Germinal center (tissue), 1 donor: ENCODE data around the gene RPS6KA2.

ENCODE experiments used
- DNase-seq: peaks from one replicate; pipeline ENCODE4 v3.0.0; 2012; ENCODE audit warnings: mixed read lengths, low spot score

Gene RPS6KA2

GRCh38 chr6:166627033-166627874, at the start of gene RPS6KA2:
RPS6KA2 (minus strand) TSS chr6:166627251; CDS start chr6:166627019, 232 bp downstream.
- DNase-seq, result peak; percentile 98

GRCh38 chr6:166676270-166676860, 49.3 kb upstream of the RPS6KA2 start:
- no peak for DNase-seq

DNA sequence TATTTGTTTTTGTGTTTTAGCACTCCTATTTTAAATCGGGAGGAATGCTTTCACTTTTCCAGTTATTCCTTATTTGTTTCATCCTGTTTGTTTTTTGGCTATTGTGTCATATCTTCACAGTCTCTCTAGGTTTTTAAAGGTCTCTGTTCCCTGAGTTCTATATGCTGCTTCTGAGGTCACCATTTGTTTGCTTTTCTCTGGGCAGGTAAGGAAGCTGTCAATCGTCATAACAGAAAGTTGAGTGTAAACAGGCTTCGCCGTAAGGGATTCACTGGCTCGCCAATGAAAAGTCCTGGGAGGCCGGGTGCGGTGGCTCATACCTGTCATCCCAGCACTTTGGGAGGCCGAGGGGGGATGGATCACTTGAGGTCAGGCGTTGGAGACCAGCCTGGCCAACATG, 48.7 kb upstream of the RPS6KA2 start:
- DNase-seq, result no peak

DNA sequence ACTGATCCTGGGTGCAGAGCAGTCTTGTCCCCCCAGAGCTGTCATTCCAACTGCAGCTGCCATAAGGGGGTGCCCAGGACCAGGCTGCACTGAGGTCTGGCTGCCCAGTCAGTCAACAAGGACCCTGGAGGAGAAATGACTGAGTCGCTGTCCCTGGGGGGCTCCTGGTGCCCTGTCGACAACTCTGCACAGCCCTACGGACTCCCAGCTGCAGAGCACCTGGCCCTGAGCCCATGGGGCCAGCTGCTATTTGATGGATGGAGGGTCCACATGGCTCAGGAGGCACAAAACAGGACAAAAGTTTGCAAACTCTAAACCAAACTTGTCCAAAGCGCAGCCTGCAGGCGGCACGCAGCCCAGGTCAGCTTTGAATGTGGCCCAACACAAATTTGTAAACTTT, 46.3 kb upstream of the RPS6KA2 start:
- DNase-seq, result no peak

DNA sequence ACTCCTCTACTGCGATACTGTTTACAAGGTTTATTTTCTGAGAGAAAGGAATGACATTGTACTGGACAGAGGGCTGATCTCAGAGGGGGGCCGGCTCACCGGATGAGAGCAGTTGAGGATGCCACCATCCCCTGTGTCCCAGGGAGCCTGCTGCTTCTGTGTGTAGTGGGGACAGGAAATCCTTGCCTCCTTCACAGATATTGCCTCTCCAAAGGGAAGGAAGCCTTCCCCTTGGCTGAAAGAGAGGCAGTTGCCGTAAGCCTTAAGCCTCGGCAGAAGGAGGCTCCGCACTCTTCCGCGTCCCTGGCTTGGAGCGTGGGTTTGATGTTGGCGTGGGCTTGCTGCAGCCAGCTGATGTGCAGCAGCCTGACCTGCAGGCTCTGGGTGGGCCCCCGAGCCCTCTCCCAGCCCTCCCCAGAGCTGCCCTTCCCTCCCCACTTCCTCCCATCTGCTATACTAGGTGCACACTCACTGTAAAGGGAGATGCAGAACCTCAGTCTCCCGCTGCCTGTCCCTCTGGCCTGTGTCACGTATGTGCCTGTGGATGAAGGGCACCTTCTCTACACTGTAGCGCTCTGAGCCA, 45.7 kb upstream of the RPS6KA2 start:
- DNase-seq, result no peak

GRCh38 chr6:166672146-166672545, 45.1 kb upstream of the RPS6KA2 start:
- no peak for DNase-seq

GRCh38 chr6:166671434-166672081, 44.5 kb upstream of the RPS6KA2 start:
- no peak for DNase-seq

GRCh38 chr6:166670894-166671293, 43.8 kb upstream of the RPS6KA2 start:
- DNase-seq, result no peak

DNA sequence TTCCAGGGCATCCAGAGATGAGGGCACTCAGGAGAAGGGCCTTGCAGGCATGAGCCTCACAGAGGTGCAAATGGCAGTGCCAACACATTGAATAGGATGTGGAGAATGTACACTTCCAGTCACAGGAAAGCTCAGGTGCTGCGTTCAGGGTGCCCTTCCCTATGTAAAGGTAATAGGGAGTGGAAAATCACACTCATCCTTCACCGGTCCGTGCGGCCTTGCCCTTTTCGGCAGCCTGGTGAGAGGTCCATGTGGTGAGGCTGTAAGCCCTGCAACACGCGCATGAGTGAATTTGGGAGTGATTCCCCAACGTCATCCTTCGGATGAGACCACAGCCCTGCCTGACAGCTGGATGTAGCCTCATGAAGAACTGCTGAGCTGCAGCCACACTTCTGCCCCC, 43.0 kb upstream of the RPS6KA2 start:
- DNase-seq, result no peak

- no peak for DNase-seq
Observed at GRCh38 chr6:166667796-166668610, 41.0 kb upstream of the RPS6KA2 start.

DNA sequence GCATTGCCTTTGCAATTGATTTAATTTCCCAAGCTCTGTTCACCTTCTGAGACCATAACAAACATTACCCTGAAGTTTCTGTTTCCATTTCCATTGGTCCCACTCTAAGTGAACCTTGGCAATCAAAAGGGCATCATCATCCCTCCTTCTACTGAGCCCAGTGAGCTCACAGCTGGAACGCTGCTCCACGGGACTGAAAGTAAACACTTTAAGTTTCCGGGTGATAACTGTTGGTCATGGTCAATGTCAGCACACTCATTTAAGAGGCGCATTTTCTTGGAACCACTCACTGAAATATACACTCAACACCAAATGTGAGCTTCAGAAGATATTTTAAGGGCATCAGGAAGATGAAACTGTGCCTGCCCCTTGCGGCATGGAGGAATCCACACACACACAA, 37.1 kb upstream of the RPS6KA2 start:
- no peak for DNase-seq

DNA sequence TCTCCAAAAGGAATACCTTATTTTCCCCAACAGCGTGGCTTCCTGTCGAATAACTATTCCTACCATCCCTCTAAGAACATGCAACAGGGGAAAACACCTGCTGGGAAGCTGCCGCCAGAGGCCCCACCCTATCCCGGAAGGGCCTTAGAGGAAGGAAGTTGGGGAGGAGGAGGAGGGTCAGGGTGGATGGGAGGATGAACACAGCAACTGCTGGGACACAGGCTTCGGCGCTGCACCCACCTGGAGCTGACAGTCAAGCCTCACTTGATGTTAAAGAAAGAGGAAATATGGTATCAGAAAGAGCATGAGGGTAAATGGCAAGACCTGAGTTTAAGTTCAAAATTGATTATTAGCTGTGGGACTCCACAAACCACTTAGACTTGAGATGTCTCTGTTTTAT, 36.5 kb upstream of the RPS6KA2 start:
- no peak for DNase-seq

GRCh38 chr6:166662690-166663089, 35.6 kb upstream of the RPS6KA2 start:
- no peak for DNase-seq

DNA sequence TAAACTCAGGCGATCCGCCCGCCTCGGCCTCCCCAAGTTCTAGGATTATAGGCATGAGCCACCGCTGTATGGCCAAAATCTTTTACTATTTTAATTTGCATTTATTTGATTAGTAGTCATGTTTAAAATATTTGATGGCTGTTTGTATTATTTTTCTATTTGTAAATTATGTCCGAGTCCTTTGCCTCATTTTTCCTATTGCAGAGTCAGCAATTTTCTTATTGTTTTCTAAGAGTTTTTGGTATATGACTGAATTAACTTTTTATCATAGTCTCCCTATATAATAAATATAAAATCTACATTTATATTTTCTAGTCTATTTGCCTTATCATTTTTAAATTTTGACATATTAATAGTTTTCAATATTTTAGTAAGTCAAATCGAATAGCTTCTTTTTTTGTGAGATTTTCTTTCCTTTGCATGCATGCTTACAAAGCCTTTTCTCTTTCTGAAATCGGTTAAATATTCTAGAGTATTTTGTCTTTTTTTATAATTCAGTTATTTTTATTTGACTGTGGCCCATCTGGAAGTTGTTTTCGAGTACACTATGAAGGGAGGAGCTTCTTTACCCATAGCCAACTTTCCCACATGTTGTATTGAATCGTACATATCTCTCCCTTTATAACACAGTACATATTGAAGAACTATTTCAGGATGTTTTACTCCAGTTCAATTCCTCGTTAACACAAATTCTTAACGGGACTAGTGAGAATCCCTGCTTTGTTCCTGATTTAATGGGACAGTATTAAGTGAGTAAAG, 34.5 kb upstream of the RPS6KA2 start:
- DNase-seq, result no peak

GRCh38 chr6:166660157-166660688, 33.2 kb upstream of the RPS6KA2 start:
- no peak for DNase-seq

DNA sequence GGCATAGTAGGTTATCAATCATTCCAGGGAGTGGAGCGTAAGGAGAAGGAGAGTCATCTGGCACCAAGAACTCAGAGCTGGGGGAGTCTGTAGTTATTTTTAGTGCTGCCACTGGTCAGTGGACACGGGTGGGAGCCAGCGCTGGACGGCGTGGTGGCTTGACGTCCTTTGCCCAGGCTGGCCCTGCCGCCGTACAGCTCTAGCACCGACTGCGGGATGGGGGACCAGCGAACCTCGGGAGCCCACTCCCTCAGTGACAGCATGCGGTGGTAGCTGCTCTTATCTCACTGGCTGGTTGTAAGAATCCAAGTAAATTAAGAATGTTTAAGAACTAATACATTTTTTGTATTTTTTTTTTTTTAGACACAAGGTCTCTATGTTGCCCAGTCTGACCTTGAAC, 32.5 kb upstream of the RPS6KA2 start:
- no peak for DNase-seq

DNA sequence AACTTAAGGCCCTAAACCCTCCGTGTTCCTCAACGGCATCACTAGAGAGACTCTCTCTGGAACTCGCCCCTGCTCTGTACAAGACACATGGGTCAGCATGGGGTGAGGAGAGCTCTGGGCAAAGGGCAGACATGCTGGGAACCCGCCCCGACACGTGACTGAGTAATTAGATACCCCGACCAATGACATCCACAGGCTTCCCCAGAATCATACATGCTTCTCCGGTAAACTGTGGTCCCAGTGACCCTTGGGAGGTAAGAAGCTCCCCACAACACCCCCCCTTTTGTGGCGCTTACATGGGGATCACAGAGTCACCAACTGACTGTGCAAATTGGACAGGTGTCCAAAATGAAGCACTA, 31.7 kb upstream of the RPS6KA2 start:
- no peak for DNase-seq

DNA sequence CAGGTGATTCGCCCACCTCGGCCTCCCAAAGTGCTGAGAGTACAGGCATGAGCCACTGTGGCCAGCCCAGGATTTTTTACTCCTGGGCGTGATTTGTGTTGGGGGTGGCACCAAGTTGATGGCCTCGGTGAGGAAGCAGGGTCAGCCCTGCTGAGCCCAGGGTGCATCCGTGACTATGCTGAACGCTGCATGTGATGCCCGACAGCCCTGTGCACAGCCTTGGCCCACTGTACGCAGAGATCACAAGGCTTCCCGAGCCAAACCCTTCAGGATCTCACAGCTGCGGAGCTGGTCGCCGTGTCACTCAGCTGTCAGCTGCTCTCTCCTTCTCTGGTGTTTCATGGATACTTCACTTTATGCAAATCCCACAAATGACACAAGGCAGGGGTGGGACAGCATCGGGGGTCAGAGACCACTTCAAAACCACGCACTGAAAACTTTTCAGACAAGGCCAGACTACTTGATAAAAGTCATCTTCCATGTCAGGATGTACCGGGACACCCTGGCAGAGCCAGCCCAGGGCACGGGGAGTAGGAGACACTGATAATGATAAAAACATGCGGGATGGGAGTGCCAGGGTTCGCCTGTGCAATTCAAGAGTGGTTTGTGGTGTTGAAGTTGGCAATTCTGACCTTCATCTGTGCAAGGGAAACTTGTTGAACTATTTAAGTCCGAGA, 31.2 kb upstream of the RPS6KA2 start:
- DNase-seq, result no peak

GRCh38 chr6:166657531-166657930, 30.5 kb upstream of the RPS6KA2 start:
- DNase-seq, result no peak
